ENCODE measurements around the gene AADAC.
"Not testable (repeated sequence)": the region's sequence is repeated elsewhere in the genome, so short reads cannot be mapped to it uniquely, and the experiment has no call there.

The AADAC gene

GRCh38 chr3:151813799-151814198 is at the start of gene AADAC:
TSS of gene AADAC (plus strand) at chr3:151814116. CDS start at chr3:151814163, 47 bp downstream.
- no peak for DNase-seq

- DNase-seq: not testable (repeated sequence)
Measured at GRCh38 chr3:151764699-151765098, 49.2 kb upstream of the AADAC start.

GRCh38 chr3:151765685-151766084 is 48.2 kb upstream of the AADAC start:
- DNase-seq: no peak

GRCh38 chr3:151766454-151766853 is 47.5 kb upstream of the AADAC start:
- no peak for DNase-seq

- DNase-seq: no peak
Measured at GRCh38 chr3:151768393-151768930, 45.5 kb upstream of the AADAC start.

- DNase-seq: no peak
Measured at GRCh38 chr3:151769175-151769574, 44.7 kb upstream of the AADAC start.

- no peak for DNase-seq
Measured at GRCh38 chr3:151770956-151771355, 43.0 kb upstream of the AADAC start.

- no peak for DNase-seq
Measured at GRCh38 chr3:151772825-151773480, 41.0 kb upstream of the AADAC start.

GRCh38 chr3:151774235-151774634 is 39.7 kb upstream of the AADAC start:
- no peak for DNase-seq

GRCh38 chr3:151774910-151775309 is 39.0 kb upstream of the AADAC start:
- DNase-seq: no peak

GRCh38 chr3:151775314-151776258 is 38.3 kb upstream of the AADAC start:
- DNase-seq: no peak

GRCh38 chr3:151776259-151776740 is 37.6 kb upstream of the AADAC start:
- no peak for DNase-seq

- no peak for DNase-seq
Measured at GRCh38 chr3:151777880-151778279, 36.0 kb upstream of the AADAC start.

- no peak for DNase-seq
Measured at GRCh38 chr3:151787626-151788025, 26.3 kb upstream of the AADAC start.

- no peak for DNase-seq
Measured at GRCh38 chr3:151788401-151788800, 25.5 kb upstream of the AADAC start.

- no peak for DNase-seq
Measured at GRCh38 chr3:151789853-151790463, 24.0 kb upstream of the AADAC start.

- DNase-seq: not testable (repeated sequence)
Measured at GRCh38 chr3:151790763-151791162, 23.2 kb upstream of the AADAC start.

GRCh38 chr3:151792411-151792810 is 21.5 kb upstream of the AADAC start:
- no peak for DNase-seq

- no peak for DNase-seq
Measured at GRCh38 chr3:151793636-151794035, 20.3 kb upstream of the AADAC start.

- DNase-seq: no peak
Measured at GRCh38 chr3:151794080-151794479, 19.8 kb upstream of the AADAC start.

- DNase-seq: no peak
Measured at GRCh38 chr3:151795276-151795675, 18.6 kb upstream of the AADAC start.

- no peak for DNase-seq
Measured at GRCh38 chr3:151796105-151796680, 17.7 kb upstream of the AADAC start.

- no peak for DNase-seq
Measured at GRCh38 chr3:151798466-151798865, 15.4 kb upstream of the AADAC start.
